Endothelial cell (in vitro differentiated cells): ENCODE measurements around the gene CLASRP. TPM values are rescaled to one million over a fixed set of nuclear protein-coding genes. Genes with fewer than 3 reads are reported as not detected.
A peak's percentile ranks its signal among the peaks of the same experiment; 100 is the strongest.

Source experiments
- DNase-seq: peaks from one replicate; pipeline ENCODE4 v3.0.0; 2021; ENCODE audit warnings: low spot score
- H3K27ac Mint-ChIP-seq: one replicate; pipeline ENCODE4 v1.8.0; 2021; ENCODE audit warnings: mixed read lengths, inconsistent platforms; ENCODE audit not compliant: unreplicated experiment
- H3K27me3 Mint-ChIP-seq: one replicate; pipeline ENCODE4 v1.8.0; 2021; ENCODE audit warnings: mild to moderate bottlenecking, moderate library complexity, mixed read lengths, inconsistent platforms; ENCODE audit not compliant: unreplicated experiment
- H3K36me3 Mint-ChIP-seq: one replicate; pipeline ENCODE4 v1.8.0; 2021; ENCODE audit warnings: mild to moderate bottlenecking, low read depth, mixed read lengths, inconsistent platforms; ENCODE audit not compliant: unreplicated experiment
- H3K4me1 Mint-ChIP-seq: one replicate; pipeline ENCODE4 v1.8.0; 2021; ENCODE audit warnings: mild to moderate bottlenecking, mixed read lengths, inconsistent platforms; ENCODE audit not compliant: unreplicated experiment
- H3K4me3 Mint-ChIP-seq: one replicate; pipeline ENCODE4 v1.8.0; 2021; ENCODE audit warnings: mild to moderate bottlenecking, mixed read lengths, inconsistent platforms; ENCODE audit not compliant: unreplicated experiment
- H3K9me3 Mint-ChIP-seq: one replicate; pipeline ENCODE4 v1.8.0; 2021; ENCODE audit warnings: mixed read lengths, inconsistent platforms; ENCODE audit not compliant: unreplicated experiment
- total RNA-seq: library from RNA; stranded (reverse); fragmentation: NEBNext Ultra II Directional; extraction: Animal tissue kit (Norgen Biotek cat#: 25700); gene quantifications from one replicate; pipeline ENCODE4 v1.2.1, GENCODE V29; 2021; ENCODE audit not compliant: unreplicated experiment
- TF ChIP-seq, protein P1 (sequence below): fragments of 200-600 bp; sonication (generic); IDR thresholded peaks from one replicate; pipeline ENCODE4 v1.5.0; 2021; ENCODE audit warnings: antibody characterized with exemption; ENCODE audit not compliant: unreplicated experiment

The CLASRP gene
- total RNA-seq, 1 donor from 2014 or later: 72.2 TPM

DNA sequence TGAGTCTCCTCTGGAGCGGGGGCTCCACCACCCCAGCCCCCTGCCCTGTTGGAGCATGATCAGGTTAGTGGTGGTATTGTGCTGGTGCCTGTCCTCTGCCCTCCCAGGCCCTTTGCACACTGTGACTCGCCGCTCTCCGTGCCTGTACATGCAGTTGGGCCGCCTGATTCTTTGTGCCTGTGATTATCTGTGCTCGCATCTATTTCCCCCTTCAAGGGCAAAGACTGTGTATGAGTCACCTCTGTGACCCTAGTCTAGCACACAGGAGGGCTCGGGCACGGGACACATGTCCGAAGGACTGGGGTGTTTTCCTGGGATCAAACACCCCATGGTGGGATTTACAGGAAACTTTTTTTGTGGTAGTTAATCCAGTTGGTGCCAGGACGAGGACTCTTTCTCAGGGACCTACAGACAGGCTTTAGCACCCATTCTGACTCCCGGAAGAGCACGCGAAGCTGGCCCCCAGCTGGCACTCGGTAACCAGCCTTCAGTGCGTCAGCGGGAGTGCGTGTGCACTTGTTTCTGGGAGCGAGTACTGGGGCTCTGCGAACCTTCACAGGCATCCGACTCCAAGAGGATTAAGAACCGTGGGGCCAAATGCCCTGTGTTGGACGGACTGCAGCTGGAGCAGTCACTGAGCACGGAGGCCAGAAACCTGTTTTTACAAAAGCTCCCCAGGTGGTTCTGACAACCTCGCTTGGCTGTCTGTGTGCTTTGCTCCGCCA lies 60.8 kb downstream of the CLASRP start:
- Mint-ChIP-seq H3K4me3 (no peak overlapping the region), H3K9me3 (no peaks in the 10 kb centered on the region)
- TF ChIP-seq, protein P1, sequence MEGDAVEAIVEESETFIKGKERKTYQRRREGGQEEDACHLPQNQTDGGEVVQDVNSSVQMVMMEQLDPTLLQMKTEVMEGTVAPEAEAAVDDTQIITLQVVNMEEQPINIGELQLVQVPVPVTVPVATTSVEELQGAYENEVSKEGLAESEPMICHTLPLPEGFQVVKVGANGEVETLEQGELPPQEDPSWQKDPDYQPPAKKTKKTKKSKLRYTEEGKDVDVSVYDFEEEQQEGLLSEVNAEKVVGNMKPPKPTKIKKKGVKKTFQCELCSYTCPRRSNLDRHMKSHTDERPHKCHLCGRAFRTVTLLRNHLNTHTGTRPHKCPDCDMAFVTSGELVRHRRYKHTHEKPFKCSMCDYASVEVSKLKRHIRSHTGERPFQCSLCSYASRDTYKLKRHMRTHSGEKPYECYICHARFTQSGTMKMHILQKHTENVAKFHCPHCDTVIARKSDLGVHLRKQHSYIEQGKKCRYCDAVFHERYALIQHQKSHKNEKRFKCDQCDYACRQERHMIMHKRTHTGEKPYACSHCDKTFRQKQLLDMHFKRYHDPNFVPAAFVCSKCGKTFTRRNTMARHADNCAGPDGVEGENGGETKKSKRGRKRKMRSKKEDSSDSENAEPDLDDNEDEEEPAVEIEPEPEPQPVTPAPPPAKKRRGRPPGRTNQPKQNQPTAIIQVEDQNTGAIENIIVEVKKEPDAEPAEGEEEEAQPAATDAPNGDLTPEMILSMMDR: no peak

DNA sequence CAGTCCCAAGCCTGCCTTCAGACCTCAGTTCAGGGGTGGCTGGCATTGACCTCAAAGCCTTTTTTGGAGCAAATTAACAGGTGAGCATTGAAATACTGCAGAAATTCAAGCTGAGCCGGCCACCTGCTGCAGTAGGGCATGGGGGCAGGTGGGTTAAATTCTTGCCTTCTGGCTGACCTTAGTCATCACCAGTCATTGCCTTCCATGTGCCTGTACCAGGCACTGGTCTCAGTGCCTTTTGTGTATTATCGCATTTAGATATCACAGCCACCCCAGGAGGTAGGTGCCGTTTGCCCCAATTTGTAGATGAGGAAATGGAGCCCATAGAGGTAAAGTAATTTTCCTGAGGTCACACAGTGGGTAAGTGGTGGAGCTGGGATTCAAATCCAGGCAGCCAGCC lies 61.4 kb downstream of the CLASRP start:
- Mint-ChIP-seq H3K4me1 (peaks cover 29% of the 10 kb centered on the region), H3K36me3 (peaks cover 13% of the 10 kb centered on the region), H3K27me3 (peaks cover 12% of the 10 kb centered on the region), H3K9me3 (no peaks in the 10 kb centered on the region), H3K27ac (no peak overlapping the region), H3K4me3 (no peak overlapping the region)
- DNase-seq: no peak
- TF ChIP-seq, protein P1: no peak

More for the DNA sequence above, 60.8 kb downstream of the CLASRP start:
- Mint-ChIP-seq H3K36me3 (peaks cover 16% of the 10 kb centered on the region), H3K4me1 (peaks cover 33% of the 10 kb centered on the region), H3K27me3 (peaks cover 13% of the 10 kb centered on the region), H3K27ac (peak overlapping the region; percentile 34)
- DNase-seq: no peak

DNA sequence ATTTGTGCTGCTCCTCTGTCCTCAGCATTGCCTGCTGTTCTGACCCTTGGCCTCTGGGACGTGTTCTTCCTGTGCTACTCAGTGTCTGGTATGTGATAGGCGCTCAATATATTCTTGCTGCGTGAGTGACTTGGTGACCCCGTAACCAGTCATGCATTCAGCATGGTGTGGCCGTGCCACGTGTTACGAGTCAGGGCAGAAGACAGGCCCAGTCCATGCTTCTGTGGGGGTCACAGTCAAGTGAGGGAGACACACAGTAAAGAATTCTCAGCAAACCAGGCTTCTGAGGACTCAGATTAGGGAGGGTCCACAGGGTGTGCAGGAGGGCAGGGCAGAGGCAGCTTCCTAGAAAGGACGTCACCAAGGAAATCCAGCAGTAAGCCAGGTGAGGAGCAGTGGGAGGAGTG lies 62.0 kb downstream of the CLASRP start:
- Mint-ChIP-seq H3K4me1 (peaks cover 28% of the 10 kb centered on the region), H3K36me3 (peaks cover 13% of the 10 kb centered on the region), H3K4me3 (peak overlapping the region; percentile 6), H3K9me3 (no peaks in the 10 kb centered on the region), H3K27ac (peak overlapping the region; percentile 7), H3K27me3 (peaks cover 12% of the 10 kb centered on the region)
- TF ChIP-seq, protein P1: no peak
- no peak for DNase-seq

DNA sequence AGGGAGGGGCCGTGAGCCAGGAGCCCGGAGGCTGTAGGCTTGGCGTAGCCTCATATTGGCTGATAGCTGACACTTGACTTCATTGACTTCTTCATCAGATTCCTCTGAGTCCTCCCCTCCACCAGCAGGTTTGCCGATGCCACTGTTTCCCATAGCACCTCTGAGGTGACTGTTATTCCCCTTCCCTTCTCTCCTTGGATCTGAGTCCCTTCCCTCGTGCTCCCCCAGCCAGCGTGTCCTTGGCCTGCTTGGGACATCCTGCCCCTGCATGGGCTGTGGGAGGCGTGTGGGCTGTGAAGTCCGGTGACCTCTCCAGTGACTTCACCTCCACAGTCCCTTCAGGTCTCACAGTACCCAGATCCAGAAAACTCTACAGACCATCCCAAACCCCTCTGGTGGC lies 63.0 kb downstream of the CLASRP start:
- TF ChIP-seq, protein P1: no peak
- Mint-ChIP-seq H3K9me3 (no peaks in the 10 kb centered on the region), H3K36me3 (peaks cover 4% of the 10 kb centered on the region), H3K27me3 (peaks cover 9% of the 10 kb centered on the region), H3K4me1 (peaks cover 19% of the 10 kb centered on the region), H3K27ac (no peak overlapping the region), H3K4me3 (no peak overlapping the region)
- DNase-seq: no peak

DNA sequence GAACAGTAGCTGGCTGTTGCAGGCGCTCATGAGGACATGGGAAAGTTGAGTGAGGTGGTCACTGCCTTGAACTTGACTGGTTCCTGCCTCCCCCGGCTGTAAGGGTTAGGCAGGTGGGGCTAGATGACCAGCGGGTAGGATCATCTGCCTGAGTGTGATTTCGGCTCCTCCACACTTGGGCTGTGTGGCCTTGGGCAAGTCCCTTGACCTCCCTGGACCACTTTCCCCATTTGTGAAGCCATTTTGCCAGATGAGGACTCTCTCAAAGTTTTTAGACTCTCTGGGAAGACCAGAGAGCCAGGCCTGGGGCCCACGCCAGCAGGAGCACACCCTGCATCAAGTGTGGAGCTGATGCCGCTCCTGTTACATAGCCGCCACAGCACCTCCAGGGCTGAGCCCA lies 63.6 kb downstream of the CLASRP start:
- DNase-seq: no peak
- TF ChIP-seq, protein P1: no peak
- Mint-ChIP-seq H3K9me3 (no peaks in the 10 kb centered on the region), H3K4me3 (no peak overlapping the region), H3K27me3 (peaks cover 8% of the 10 kb centered on the region), H3K36me3 (no peaks in the 10 kb centered on the region), H3K4me1 (peaks cover 16% of the 10 kb centered on the region), H3K27ac (no peak overlapping the region)
